Panc1 (cell line): ENCODE measurements around the gene SNTG2. TPM values are rescaled to one million over a fixed set of nuclear protein-coding genes. Genes with fewer than 3 reads are reported as not detected.
"Not testable (repeated sequence)": the region's sequence is repeated elsewhere in the genome, so short reads cannot be mapped to it uniquely, and the experiment has no call there.

Experiments
- ATAC-seq: fragments of 200-7000 bp; cut with Tn5 transposase; 2 replicates; pipeline ENCODE4 v1.9.1; 2020; ENCODE audit warnings: mild to moderate bottlenecking, moderate library complexity
- BruUV-seq: library from RNA; stranded (reverse); fragments of 400-500 nt; replicated peaks from 2 replicates; lab custom pipeline; 2021; lab: Mats Ljungman, UMichigan
- CTCF ChIA-PET: fragments of 300-600 bp; sonication (Branson Sonifier 250); formaldehyde crosslinking; loops from one replicate; lab custom pipeline; 2022; ENCODE audit warnings: antibody characterized with exemption; lab: Charles Lee
- POLR2A ChIA-PET: fragments of 300-600 bp; sonication (Branson Sonifier 250); formaldehyde crosslinking; loops from one replicate; lab custom pipeline; 2022; ENCODE audit warnings: antibody characterized with exemption; lab: Charles Lee
- DNase-seq: peaks from one replicate; pipeline ENCODE4 v3.0.0-alpha.2; 2010; ENCODE audit warnings: low read depth, low spot score
- H3K27ac ChIP-seq: 2 replicates; pipeline ENCODE4 v1.5.1; 2011; ENCODE audit warnings: mild to moderate bottlenecking, low read length, inconsistent platforms
- H3K27me3 ChIP-seq: fragments of 200-500 bp; sonication (Bioruptor generic); 2 replicates; pipeline ENCODE4 v1.6.0; 2014; ENCODE audit warnings: low read length, inconsistent platforms; ENCODE audit not compliant: control insufficient read depth, insufficient read depth
- H3K36me3 ChIP-seq: fragments of 200-500 bp; sonication (Bioruptor generic); 2 replicates; pipeline ENCODE4 v1.5.1; 2014; ENCODE audit warnings: inconsistent platforms, mild to moderate bottlenecking, low read length, moderate library complexity; ENCODE audit not compliant: control insufficient read depth, insufficient read depth
- H3K4me1 ChIP-seq: 2 replicates; pipeline ENCODE4 v1.5.1; 2011; ENCODE audit warnings: inconsistent platforms, mild to moderate bottlenecking, low read length, moderate library complexity; ENCODE audit not compliant: control insufficient read depth, insufficient read depth
- H3K4me3 ChIP-seq, 2 experiments: 2 replicates each; pipeline ENCODE4 v1.5.1; 2011 to 2012; ENCODE audit warnings: low read depth in 2 of 2, low read length in 2 of 2, mild to moderate bottlenecking in 2 of 2, inconsistent platforms in 1 of 2, moderate library complexity in 1 of 2
- H3K9me3 ChIP-seq: fragments of 200-500 bp; sonication (Bioruptor generic); 2 replicates; pipeline ENCODE4 v1.5.1; 2014; ENCODE audit warnings: low read depth, mild to moderate bottlenecking, inconsistent platforms, low read length, moderate library complexity; ENCODE audit not compliant: control insufficient read depth, insufficient read depth
- CTCF ChIP-seq: fragments of 450-650 bp; IDR thresholded peaks from 2 replicates; pipeline ENCODE4 v1.5.1; 2017; ENCODE audit warnings: mild to moderate bottlenecking
- TCF7L2 ChIP-seq: IDR thresholded peaks from 2 replicates; pipeline ENCODE4 v1.6.1; 2011; ENCODE audit warnings: mild to moderate bottlenecking, low read depth, low read length, inconsistent platforms
- in situ Hi-C: cut with HindIII; loops from 2 replicates; pipeline ENCODE4 v1.10.0; 2016; ENCODE audit warnings: low sequenced_read_pairs, low pct_unique_long_range_greater_than_20kb
- intact Hi-C: fragments of 100-400 bp; cut with micrococcal nuclease; formaldehyde crosslinking; loops from one replicate; pipeline ENCODE4 v1.10.0; 2022; ENCODE audit not compliant: unreplicated experiment
- total RNA-seq: library from RNA; stranded (reverse); gene quantifications from one replicate; pipeline ENCODE4 v1.2.1, GENCODE V29; 2021; ENCODE audit not compliant: unreplicated experiment

Gene SNTG2
- total RNA-seq, 1 experiment from 2014 or later, result not detected

GRCh38 chr2:1133896-1134295 lies 183.2 kb downstream of the SNTG2 start:
- BruUV-seq, result not testable (repeated sequence)

GRCh38 chr2:1134629-1135028 lies 184.0 kb downstream of the SNTG2 start:
- Histone ChIP-seq H3K4me3 (no peak overlapping the region), H3K9me3 (no peaks in the 10 kb centered on the region), H3K27ac (no peak overlapping the region), H3K27me3 (no peaks in the 10 kb centered on the region), H3K36me3 (no peaks in the 10 kb centered on the region), H3K4me1 (no peaks in the 10 kb centered on the region)
- no peak for TF ChIP-seq CTCF
- intact Hi-C loops (no loop called here), in situ Hi-C loops (no loop called here)
- CTCF ChIA-PET, result no interaction called here
- DNase-seq (no peak), ATAC-seq (no peak)
- POLR2A ChIA-PET, result interaction anchor here (0.6 kb wide), 1 partner anchor 404 kb away, joined by 3 read pairs; no protein-coding TSS in a partner anchor
- no TSS peak for BruUV-seq

More at GRCh38 chr2:1133896-1134295, 183.2 kb downstream of the SNTG2 start:
- H3K27ac ChIP-seq, H3K27me3 ChIP-seq, in situ Hi-C loops, POLR2A ChIA-PET, H3K36me3 ChIP-seq, H3K9me3 ChIP-seq, ATAC-seq, H3K4me1 ChIP-seq, intact Hi-C loops, CTCF ChIA-PET, H3K4me3 ChIP-seq, DNase-seq: not testable (repeated sequence)

GRCh38 chr2:1136067-1136466 lies 185.4 kb downstream of the SNTG2 start:
- in situ Hi-C loops, result no loop called here
- intact Hi-C loops, result no loop called here
- DNase-seq, result no peak

More at GRCh38 chr2:1136067-1136466, 185.4 kb downstream of the SNTG2 start:
- ATAC-seq, result no peak
- Histone ChIP-seq H3K27ac (no peak overlapping the region), H3K4me3 (no peak overlapping the region), H3K27me3 (no peaks in the 10 kb centered on the region), H3K36me3 (no peaks in the 10 kb centered on the region), H3K4me1 (no peaks in the 10 kb centered on the region), H3K9me3 (no peaks in the 10 kb centered on the region)
- BruUV-seq, result no TSS peak
- CTCF ChIA-PET, result no interaction called here
- POLR2A ChIA-PET, result no interaction called here
- no peak for TF ChIP-seq TCF7L2
- peak; percentile 65 for TF ChIP-seq CTCF
